ENCODE measurements around the gene HOXA11. TPM values are rescaled to one million over a fixed set of nuclear protein-coding genes. Genes with fewer than 3 reads are reported as not detected.

HOXA11 gene
- total RNA-seq, 1 donor from 2014 or later: not detected

- ATAC-seq: peak; percentile 3
- Histone ChIP-seq H3K27ac (peak within 1 kb of the TSS; percentile 88), H3K36me3 (no peaks in the 10 kb centered on the region), H3K27me3 (peaks cover 90% of the 10 kb centered on the region), H3K4me1 (peaks cover 32% of the 10 kb centered on the region), H3K9me3 (no peaks in the 10 kb centered on the region), H3K4me3 (peak within 1 kb of the TSS; percentile 70)
- peak; percentile 69 for DNase-seq
- TF ChIP-seq CTCF (IDR thresholded peaks at IDR 0.05): no peak
- intact Hi-C loops (cut with DNase I): no loop called here
Observed at GRCh38 chr7:27151931-27152815, 32.9 kb downstream of the HOXA11 start, which contains the start of gene HOXA3. HOXA3 (minus strand) TSS chr7:27152583; CDS start chr7:27110640, 41,943 bp downstream.

GRCh38 chr7:27151341-27151930 is 33.6 kb downstream of the HOXA11 start:
- no peak for TF ChIP-seq CTCF (IDR thresholded peaks at IDR 0.05)
- peak; percentile 64 for DNase-seq
- H3K9me3 ChIP-seq: no peaks in the 10 kb centered on the region
- no peak for ATAC-seq
- peaks cover 90% of the 10 kb centered on the region for H3K27me3 ChIP-seq
- no peaks in the 10 kb centered on the region for H3K36me3 ChIP-seq
- peak overlapping the region; percentile 70 for H3K4me3 ChIP-seq
- peaks cover 32% of the 10 kb centered on the region for H3K4me1 ChIP-seq
- H3K27ac ChIP-seq: peak overlapping the region; percentile 88
- intact Hi-C loops (cut with DNase I): no loop called here

GRCh38 chr7:27150568-27151340 is 34.3 kb downstream of the HOXA11 start:
- intact Hi-C loops (cut with DNase I): no loop called here
- H3K4me3 ChIP-seq: peak overlapping the region; percentile 70
- DNase-seq (peak; percentile 86), ATAC-seq (peak; percentile 84)
- H3K4me1 ChIP-seq: peaks cover 29% of the 10 kb centered on the region
- peak overlapping the region; percentile 88 for H3K27ac ChIP-seq
- H3K36me3 ChIP-seq: no peaks in the 10 kb centered on the region
- TF ChIP-seq CTCF (IDR thresholded peaks at IDR 0.05): peak; percentile 88
- peaks cover 91% of the 10 kb centered on the region for H3K27me3 ChIP-seq
- no peaks in the 10 kb centered on the region for H3K9me3 ChIP-seq

GRCh38 chr7:27149842-27150567 is 35.0 kb downstream of the HOXA11 start:
- intact Hi-C loops (cut with DNase I): no loop called here
- peaks cover 22% of the 10 kb centered on the region for H3K4me1 ChIP-seq
- ATAC-seq (no peak), DNase-seq (peak; percentile 58)
- no peak for TF ChIP-seq CTCF (IDR thresholded peaks at IDR 0.05)
- H3K27ac ChIP-seq: peak overlapping the region; percentile 88
- H3K9me3 ChIP-seq: no peaks in the 10 kb centered on the region
- H3K4me3 ChIP-seq: peak overlapping the region; percentile 70
- peaks cover 88% of the 10 kb centered on the region for H3K27me3 ChIP-seq
- no peaks in the 10 kb centered on the region for H3K36me3 ChIP-seq

All from upper lobe of right lung (tissue), 1 donor.